ENCODE data around the gene ADCY7.

GRCh38 chr16:50363656-50364055 is 97.3 kb downstream of the ADCY7 start:
- TF ChIP-seq GTF2A2 (tag; IDR thresholded peaks at IDR 0.05) (no peak), SMC3 (conservative IDR thresholded peaks at IDR 0.05; ENCODE audit: insufficient read depth, low read depth, low read length) (no peak), CTCF (IDR thresholded peaks at IDR 0.05 in 2 of 3, conservative IDR thresholded peaks at IDR 0.05 in 1 of 3; ENCODE audit: insufficient read depth in 2 of 3, low read depth in 1 of 3, low read length in 3 of 3) (no peak), ZNF655 (CRISPR knock-in tag; IDR thresholded peaks at IDR 0.05) (no peak), SNRNP70 (optimal IDR thresholded peaks at IDR 0.05; ENCODE audit: low read depth, low read length) (no peak), EZH2 (IDR thresholded peaks at IDR 0.05; ENCODE audit: borderline replicate concordance, low read depth, low read length) (no peak), AFF4 (CRISPR knock-in tag; IDR thresholded peaks at IDR 0.05) (no peak), RNF2 (IDR thresholded peaks at IDR 0.05) (no peak)
